ENCODE measurements around the gene NOS3. TPM values are rescaled to one million over a fixed set of nuclear protein-coding genes. Genes with fewer than 3 reads are reported as not detected.

NOS3 gene
- total RNA-seq, 3 donors from 2014 or later (not counting 1 experiment from before 2014, with no cell fraction given) = 2.6 to 5.9 (median 3.8) TPM

GRCh38 chr7:150945171-150945852, 45.5 kb upstream of the NOS3 start:
- Histone ChIP-seq H3K9me3 (ENCODE audit: control insufficient read depth, insufficient read depth, low read length) (no peaks in the 10 kb centered on the region), H3K4me3 (ENCODE audit: low read length) (no peak overlapping the region), H3K27me3 (ENCODE audit: control insufficient read depth, insufficient read depth, low read length) (no peaks in the 10 kb centered on the region), H3K4me1 (ENCODE audit: control insufficient read depth, insufficient read depth, low read length) (peaks cover 15% of the 10 kb centered on the region), H3K36me3 (ENCODE audit: control insufficient read depth, insufficient read depth, low read length) (no peaks in the 10 kb centered on the region), H3K27ac (ENCODE audit: low read length) (no peak overlapping the region)
- H3K4me1 Mint-ChIP-seq = peaks cover 0 to 8% of the 10 kb centered on the region in 2 donors
- DNase-seq (no peak), ATAC-seq (no peak)
- no peak overlapping the region for H3K4me3 Mint-ChIP-seq
- 62% methylated on average over 19 of the region's 19 CpGs for WGBS (ENCODE audit: insufficient coverage)
- no peak for TF ChIP-seq CTCF (IDR thresholded peaks at IDR 0.05)
- H3K9me3 Mint-ChIP-seq = no peaks in the 10 kb centered on the region
- H3K27ac Mint-ChIP-seq = no peak overlapping the region
- H3K27me3 Mint-ChIP-seq (ENCODE audit: low read depth in 2 of 2) = peaks cover 0 to 12% of the 10 kb centered on the region in 2 donors
- H3K36me3 Mint-ChIP-seq = no peaks in the 10 kb centered on the region
- intact Hi-C loops (cut with micrococcal nuclease) = no loop called here

DNA sequence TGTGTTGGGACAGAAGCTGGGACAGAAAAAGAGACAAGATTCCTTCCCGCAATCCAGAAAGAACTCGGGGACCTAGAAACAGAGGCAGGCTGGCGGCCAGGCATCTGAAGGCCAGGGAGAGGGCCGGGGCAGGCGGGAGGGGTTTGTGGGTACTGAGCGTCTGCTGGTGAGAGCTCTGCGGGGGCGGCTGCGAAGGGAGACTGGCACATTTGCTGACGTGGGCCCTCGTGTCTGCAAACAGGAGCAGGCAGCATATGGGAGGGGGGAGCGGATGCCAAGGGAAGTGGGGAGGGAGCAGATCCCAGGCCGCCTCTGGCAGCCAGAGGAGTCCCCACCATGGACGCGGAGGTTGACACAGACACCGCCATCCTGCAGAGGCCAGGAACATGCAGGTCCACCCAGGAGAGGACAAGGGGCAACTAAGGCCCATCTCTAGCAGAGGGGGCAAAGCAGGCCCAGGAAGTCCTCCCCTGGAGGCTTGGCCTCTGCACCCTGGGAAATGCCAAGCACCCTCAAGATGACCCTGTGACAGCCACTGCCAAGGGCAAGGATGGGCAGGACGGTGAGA, 44.9 kb upstream of the NOS3 start:
- Histone ChIP-seq H3K9me3 (ENCODE audit: control insufficient read depth, insufficient read depth, low read length) (no peaks in the 10 kb centered on the region), H3K27me3 (ENCODE audit: control insufficient read depth, insufficient read depth, low read length) (no peaks in the 10 kb centered on the region), H3K27ac (ENCODE audit: low read length) (no peak overlapping the region), H3K4me3 (ENCODE audit: low read length) (no peak overlapping the region), H3K36me3 (ENCODE audit: control insufficient read depth, insufficient read depth, low read length) (no peaks in the 10 kb centered on the region), H3K4me1 (ENCODE audit: control insufficient read depth, insufficient read depth, low read length) (peaks cover 15% of the 10 kb centered on the region)
- no peak overlapping the region for H3K4me3 Mint-ChIP-seq
- ATAC-seq = no peak
- peaks cover 0 to 8% of the 10 kb centered on the region in 2 donors for H3K4me1 Mint-ChIP-seq
- intact Hi-C loops (cut with micrococcal nuclease) = no loop called here
- H3K36me3 Mint-ChIP-seq = no peaks in the 10 kb centered on the region
- no peak overlapping the region for H3K27ac Mint-ChIP-seq
- no peak for DNase-seq
- no peak for TF ChIP-seq CTCF (IDR thresholded peaks at IDR 0.05)
- peaks cover 0 to 12% of the 10 kb centered on the region in 2 donors for H3K27me3 Mint-ChIP-seq (ENCODE audit: low read depth in 2 of 2)
- H3K9me3 Mint-ChIP-seq = no peaks in the 10 kb centered on the region
- 80% methylated on average over 17 of the region's 17 CpGs for WGBS (ENCODE audit: insufficient coverage)

GRCh38 chr7:150946421-150947240, 44.2 kb upstream of the NOS3 start:
- H3K27ac Mint-ChIP-seq = no peak overlapping the region
- intact Hi-C loops (cut with micrococcal nuclease) = no loop called here
- Histone ChIP-seq H3K36me3 (ENCODE audit: control insufficient read depth, insufficient read depth, low read length) (no peaks in the 10 kb centered on the region), H3K4me3 (ENCODE audit: low read length) (no peak overlapping the region), H3K4me1 (ENCODE audit: control insufficient read depth, insufficient read depth, low read length) (peaks cover 12% of the 10 kb centered on the region), H3K9me3 (ENCODE audit: control insufficient read depth, insufficient read depth, low read length) (no peaks in the 10 kb centered on the region), H3K27ac (ENCODE audit: low read length) (no peak overlapping the region), H3K27me3 (ENCODE audit: control insufficient read depth, insufficient read depth, low read length) (no peaks in the 10 kb centered on the region)
- H3K27me3 Mint-ChIP-seq (ENCODE audit: low read depth in 2 of 2) = peaks cover 0 to 8% of the 10 kb centered on the region in 2 donors
- no peaks in the 10 kb centered on the region for H3K9me3 Mint-ChIP-seq
- H3K4me3 Mint-ChIP-seq = no peak overlapping the region
- ATAC-seq = no peak
- DNase-seq = no peak
- H3K36me3 Mint-ChIP-seq = no peaks in the 10 kb centered on the region
- WGBS (ENCODE audit: insufficient coverage) = 81% methylated on average over 27 of the region's 27 CpGs
- peaks cover 0 to 3% of the 10 kb centered on the region in 2 donors for H3K4me1 Mint-ChIP-seq
- no peak for TF ChIP-seq CTCF (IDR thresholded peaks at IDR 0.05)
